GM12865 (cell line): ENCODE measurements around the gene ITGA11.

Source experiments
- DNase-seq: peaks from one replicate; pipeline ENCODE4 v3.0.0; 2010; ENCODE audit warnings: low read depth
- H3K4me3 ChIP-seq: 2 replicates; pipeline ENCODE4 v1.5.1; 2011; ENCODE audit warnings: mild to moderate bottlenecking, low read depth, low read length, control low read depth
- TF ChIP-seq, protein P1 (sequence below): IDR thresholded peaks from 2 replicates; pipeline ENCODE4 v1.5.1; 2011; ENCODE audit warnings: low read length, control low read depth, low read depth, inconsistent platforms; ENCODE audit not compliant: insufficient read depth; ENCODE audit errors: missing control alignments

The ITGA11 gene

DNA sequence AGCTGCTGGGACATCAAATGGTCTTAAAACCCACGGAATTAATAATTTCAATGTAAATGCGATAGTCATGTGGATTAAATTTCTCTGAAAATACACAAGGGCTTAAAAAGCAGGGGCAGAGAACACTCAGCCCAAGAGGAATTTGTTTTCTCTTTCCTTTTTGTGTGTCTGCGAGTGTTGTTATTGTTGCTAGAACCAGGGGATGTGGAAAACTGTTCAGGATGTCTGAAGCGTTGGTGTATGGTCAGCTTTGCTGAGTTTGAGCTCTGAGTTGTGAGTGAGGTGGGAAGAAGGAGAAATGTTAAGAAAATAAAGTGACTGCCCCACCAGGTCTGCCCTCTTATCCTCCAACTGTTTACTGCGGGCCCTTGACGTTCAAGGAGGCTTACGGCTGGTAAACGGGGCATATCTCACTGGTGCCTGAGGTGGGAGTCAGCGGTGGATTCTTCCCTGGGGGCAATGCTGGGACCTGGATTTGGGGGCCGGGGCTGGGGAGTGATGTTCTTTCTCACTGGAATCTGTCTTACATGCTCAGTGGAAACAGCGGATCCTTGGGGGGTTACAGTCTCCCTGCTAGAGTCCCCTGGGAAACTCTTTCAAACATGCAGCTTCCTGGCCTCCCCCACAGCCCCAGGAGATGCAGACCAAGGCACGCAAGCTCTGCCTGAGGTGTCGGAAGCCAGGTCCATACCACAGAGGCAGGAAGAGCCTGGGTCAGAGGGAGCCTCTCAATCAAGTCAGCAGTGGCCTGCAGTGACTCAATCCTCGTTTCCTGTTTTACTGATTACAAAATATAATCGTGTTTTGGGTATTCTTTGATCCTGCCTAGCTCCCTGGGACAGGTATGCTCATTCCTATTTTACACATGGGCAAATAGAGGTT is 41.8 kb downstream of the ITGA11 start:
- H3K4me3 ChIP-seq, result no peak overlapping the region
- TF ChIP-seq, protein P1, sequence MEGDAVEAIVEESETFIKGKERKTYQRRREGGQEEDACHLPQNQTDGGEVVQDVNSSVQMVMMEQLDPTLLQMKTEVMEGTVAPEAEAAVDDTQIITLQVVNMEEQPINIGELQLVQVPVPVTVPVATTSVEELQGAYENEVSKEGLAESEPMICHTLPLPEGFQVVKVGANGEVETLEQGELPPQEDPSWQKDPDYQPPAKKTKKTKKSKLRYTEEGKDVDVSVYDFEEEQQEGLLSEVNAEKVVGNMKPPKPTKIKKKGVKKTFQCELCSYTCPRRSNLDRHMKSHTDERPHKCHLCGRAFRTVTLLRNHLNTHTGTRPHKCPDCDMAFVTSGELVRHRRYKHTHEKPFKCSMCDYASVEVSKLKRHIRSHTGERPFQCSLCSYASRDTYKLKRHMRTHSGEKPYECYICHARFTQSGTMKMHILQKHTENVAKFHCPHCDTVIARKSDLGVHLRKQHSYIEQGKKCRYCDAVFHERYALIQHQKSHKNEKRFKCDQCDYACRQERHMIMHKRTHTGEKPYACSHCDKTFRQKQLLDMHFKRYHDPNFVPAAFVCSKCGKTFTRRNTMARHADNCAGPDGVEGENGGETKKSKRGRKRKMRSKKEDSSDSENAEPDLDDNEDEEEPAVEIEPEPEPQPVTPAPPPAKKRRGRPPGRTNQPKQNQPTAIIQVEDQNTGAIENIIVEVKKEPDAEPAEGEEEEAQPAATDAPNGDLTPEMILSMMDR, result no peak
- peak; percentile 86 for DNase-seq

DNA sequence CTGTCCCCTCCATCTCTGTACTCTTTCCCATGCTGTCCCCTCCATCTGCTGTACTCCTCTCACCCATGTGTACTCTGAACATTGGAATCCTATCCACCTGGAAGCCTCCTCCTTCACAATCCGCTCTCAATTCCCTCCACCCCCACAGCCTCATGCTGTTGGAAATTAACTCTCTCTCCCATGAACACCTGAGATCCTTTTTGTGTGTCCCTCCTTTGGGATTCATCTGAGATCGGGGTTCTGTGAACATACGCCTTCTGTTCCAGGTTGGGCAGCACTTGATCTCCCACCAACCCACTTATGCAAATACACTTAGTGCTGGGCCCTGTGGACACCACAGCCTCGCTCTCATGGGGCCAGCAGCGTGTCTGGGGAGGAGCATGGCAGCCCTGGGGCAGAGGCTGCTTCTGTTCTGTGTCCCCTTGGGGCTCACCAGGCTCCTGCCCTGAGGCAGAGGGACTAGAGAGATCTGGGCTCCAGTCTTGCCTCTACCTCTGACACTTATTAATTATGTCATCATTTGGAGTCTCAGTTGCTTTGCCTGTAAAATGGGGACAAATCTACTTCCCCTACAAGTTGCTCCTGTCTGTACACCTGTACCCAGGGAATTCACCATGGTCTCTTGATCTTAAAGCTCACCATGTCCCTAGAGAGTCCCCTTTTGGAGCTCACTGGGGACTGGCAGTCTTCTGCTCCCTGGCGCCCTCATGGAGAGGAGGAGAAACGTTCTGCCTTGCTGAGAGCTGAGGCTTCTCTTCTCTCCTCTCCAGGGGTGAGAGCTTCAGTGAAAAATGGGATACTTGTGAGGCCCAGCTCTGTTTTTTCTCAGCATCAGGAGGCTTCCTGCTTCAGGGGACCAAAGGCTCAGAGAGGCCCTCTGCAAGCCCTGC is 42.7 kb downstream of the ITGA11 start:
- H3K4me3 ChIP-seq, result no peak overlapping the region
- TF ChIP-seq, protein P1, result no peak
- peak; percentile 29 for DNase-seq

DNA sequence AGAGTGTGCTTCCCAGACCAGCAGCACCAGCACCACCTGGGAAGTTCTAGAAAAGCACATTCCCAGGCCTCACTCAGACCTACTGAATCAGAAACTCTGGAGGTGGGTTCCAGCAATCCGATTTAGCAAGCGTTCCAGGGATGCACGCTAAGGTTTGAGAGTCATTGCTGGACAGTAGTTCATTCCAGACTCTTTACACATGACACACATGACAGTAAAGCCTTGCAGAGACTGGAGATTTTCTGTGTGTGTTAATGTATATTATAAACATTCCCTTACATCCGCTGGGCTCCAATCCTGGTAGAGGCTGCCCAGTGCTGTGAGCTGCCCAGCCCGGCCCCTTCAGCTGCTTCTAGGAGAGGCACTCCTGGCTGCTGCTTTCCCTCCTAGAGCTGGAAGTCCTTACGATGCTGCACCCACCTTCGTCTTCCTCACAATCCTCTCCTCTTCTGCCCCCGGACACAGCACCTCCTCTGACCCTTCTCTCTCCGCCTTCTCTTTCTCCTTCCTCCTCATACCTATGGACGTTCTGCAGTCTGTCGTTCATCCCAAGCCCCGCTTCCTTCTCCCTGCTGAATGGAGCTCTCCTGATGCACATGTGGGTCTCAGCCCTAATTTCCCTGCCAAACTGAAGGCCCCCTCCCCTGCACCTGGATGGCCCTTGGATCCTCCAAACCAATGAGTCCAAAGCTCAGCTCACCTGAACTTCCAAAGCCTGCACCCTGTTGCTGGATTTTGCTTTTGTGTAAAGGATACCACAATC is 44.4 kb downstream of the ITGA11 start:
- TF ChIP-seq, protein P1, result no peak
- H3K4me3 ChIP-seq, result no peak overlapping the region
- DNase-seq, result no peak

DNA sequence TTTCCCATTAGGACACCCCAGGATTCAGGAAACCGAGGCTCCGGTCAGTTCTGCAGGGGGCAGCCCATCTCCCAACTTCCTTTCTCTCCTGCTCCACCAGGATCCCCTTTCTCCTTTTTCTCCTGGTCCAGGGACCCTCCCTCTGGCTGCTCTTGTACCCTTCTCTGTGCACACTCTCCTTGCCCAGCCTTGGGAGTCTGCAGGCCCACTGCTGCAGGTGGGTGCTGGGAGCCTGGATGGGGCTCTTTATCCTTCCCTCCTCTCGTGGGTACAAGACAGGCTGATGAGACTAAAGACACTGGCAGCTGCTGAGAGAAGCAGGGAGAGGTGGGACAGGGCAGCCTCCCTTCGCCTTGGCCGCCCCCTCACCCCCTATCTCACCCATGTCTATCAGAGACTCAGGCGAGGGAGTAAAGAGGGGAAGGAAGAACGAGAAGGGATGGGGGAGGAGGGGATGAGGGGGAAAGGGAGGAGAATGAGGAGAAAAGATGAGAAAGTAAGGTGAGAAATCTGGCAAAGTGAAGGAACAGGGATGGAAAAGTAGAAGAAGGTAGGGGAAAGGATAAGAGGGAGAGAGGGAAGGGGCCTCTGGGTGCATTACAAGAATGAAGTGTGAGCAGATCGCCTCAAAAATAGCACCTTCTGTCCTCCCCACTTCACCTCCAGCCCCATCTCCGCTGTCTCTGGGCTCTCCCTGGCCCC is 45.2 kb downstream of the ITGA11 start:
- H3K4me3 ChIP-seq, result no peak overlapping the region
- TF ChIP-seq, protein P1, result no peak
- DNase-seq, result no peak

DNA sequence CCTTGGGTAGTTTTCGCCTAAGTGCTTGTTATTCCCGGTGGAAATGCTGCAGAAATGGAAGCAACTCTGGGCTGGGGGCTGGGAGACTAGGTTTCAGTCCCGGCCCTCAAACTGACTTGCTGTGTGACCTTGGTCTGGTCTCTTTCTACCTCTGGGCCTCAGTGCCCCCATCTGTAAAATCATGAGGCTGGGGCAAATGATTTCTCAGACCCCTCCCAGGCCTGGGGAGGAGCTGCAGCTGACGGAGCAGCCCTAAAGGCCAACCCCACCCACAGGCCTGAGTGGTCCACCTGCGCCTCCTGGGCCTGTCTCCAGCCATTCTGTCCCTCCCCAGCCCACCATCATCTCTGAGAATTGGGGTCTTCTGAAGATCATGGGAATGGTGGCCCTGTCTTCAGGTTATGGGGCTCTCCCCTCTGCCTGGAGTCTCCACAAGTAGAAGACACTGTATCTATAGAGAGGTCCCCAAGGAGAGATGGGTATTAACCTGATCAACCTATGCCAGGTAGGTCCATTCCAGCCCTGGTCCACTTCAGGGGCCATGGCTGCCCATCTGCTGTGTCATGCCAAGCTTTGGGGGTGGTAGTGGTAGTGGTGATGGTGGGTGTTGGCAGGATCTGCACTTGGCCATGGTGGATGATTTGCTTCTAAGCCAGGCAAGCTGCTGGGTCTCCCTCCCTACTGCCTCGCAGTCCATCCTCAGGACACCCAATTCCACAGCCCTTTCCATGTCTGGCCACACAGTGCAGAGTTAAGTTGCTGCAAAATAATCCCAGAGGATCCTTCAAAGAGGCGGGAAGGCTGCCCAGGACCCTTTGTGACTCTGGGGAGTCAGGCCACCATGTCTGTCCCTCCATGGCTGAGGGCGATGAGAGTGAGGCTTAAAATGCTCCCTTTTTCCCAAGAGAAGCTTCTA is 46.0 kb downstream of the ITGA11 start:
- DNase-seq, result no peak
- TF ChIP-seq, protein P1, result no peak
- H3K4me3 ChIP-seq, result no peak overlapping the region
